ENCODE results near the gene LRRFIP1.
"Not testable (repeated sequence)": the region's sequence is repeated elsewhere in the genome, so short reads cannot be mapped to it uniquely, and the experiment has no call there.

Gene LRRFIP1

GRCh38 chr2:237754626-237755248, 127.3 kb downstream of the LRRFIP1 start:
- no peaks in the 10 kb centered on the region for H3K27me3 ChIP-seq (ENCODE audit: control insufficient read depth in 1 of 2, insufficient read depth in 2 of 2, low read length in 2 of 2)
- H3K27ac ChIP-seq (ENCODE audit: low read depth, low read length): no peak overlapping the region
- H3K9ac ChIP-seq (ENCODE audit: low read length): no peak overlapping the region
- H3K36me3 ChIP-seq (ENCODE audit: insufficient read depth, low read length): peaks cover 77% of the 10 kb centered on the region
- H3K4me3 ChIP-seq (ENCODE audit: low read depth in 1 of 2, low read length in 2 of 2): no peak overlapping the region
- no peaks in the 10 kb centered on the region for H3K4me1 ChIP-seq (ENCODE audit: insufficient read depth, low read length)
- H3K9me3 ChIP-seq (ENCODE audit: low read length): no peaks in the 10 kb centered on the region

GRCh38 chr2:237757616-237758015, 130.2 kb downstream of the LRRFIP1 start:
- Histone ChIP-seq H3K4me3 (ENCODE audit: low read depth in 1 of 2, low read length in 2 of 2) (no peak overlapping the region), H3K9me3 (ENCODE audit: low read length) (no peaks in the 10 kb centered on the region), H3K27me3 (ENCODE audit: control insufficient read depth in 1 of 2, insufficient read depth in 2 of 2, low read length in 2 of 2) (no peaks in the 10 kb centered on the region), H3K4me1 (ENCODE audit: insufficient read depth, low read length) (peaks cover 7% of the 10 kb centered on the region), H3K9ac (ENCODE audit: low read length) (no peak overlapping the region), H3K27ac (ENCODE audit: low read depth, low read length) (no peak overlapping the region), H3K36me3 (ENCODE audit: insufficient read depth, low read length) (peaks cover 89% of the 10 kb centered on the region)

GRCh38 chr2:237758185-237758584, 130.8 kb downstream of the LRRFIP1 start:
- peaks cover 7% of the 10 kb centered on the region for H3K4me1 ChIP-seq (ENCODE audit: insufficient read depth, low read length)
- H3K36me3 ChIP-seq (ENCODE audit: insufficient read depth, low read length): peaks cover 88% of the 10 kb centered on the region
- no peaks in the 10 kb centered on the region for H3K9me3 ChIP-seq (ENCODE audit: low read length)
- H3K27ac ChIP-seq (ENCODE audit: low read depth, low read length): no peak overlapping the region
- H3K27me3 ChIP-seq (ENCODE audit: control insufficient read depth in 1 of 2, insufficient read depth in 2 of 2, low read length in 2 of 2): no peaks in the 10 kb centered on the region
- H3K4me3 ChIP-seq (ENCODE audit: low read depth in 1 of 2, low read length in 2 of 2): no peak overlapping the region
- no peak overlapping the region for H3K9ac ChIP-seq (ENCODE audit: low read length)

GRCh38 chr2:237759176-237759575, 131.8 kb downstream of the LRRFIP1 start:
- peaks cover 7% of the 10 kb centered on the region for H3K4me1 ChIP-seq (ENCODE audit: insufficient read depth, low read length)
- no peak overlapping the region for H3K27ac ChIP-seq (ENCODE audit: low read depth, low read length)
- H3K27me3 ChIP-seq (ENCODE audit: control insufficient read depth in 1 of 2, insufficient read depth in 2 of 2, low read length in 2 of 2): no peaks in the 10 kb centered on the region
- H3K4me3 ChIP-seq (ENCODE audit: low read depth in 1 of 2, low read length in 2 of 2): no peak overlapping the region
- H3K9me3 ChIP-seq (ENCODE audit: low read length): no peaks in the 10 kb centered on the region
- H3K36me3 ChIP-seq (ENCODE audit: insufficient read depth, low read length): peaks cover 87% of the 10 kb centered on the region
- no peak overlapping the region for H3K9ac ChIP-seq (ENCODE audit: low read length)

GRCh38 chr2:237760506-237761502, 133.4 kb downstream of the LRRFIP1 start:
- peaks cover 7% of the 10 kb centered on the region for H3K4me1 ChIP-seq (ENCODE audit: insufficient read depth, low read length)
- H3K27me3 ChIP-seq (ENCODE audit: control insufficient read depth in 1 of 2, insufficient read depth in 2 of 2, low read length in 2 of 2): no peaks in the 10 kb centered on the region
- H3K4me3 ChIP-seq (ENCODE audit: low read depth in 1 of 2, low read length in 2 of 2): no peak overlapping the region
- H3K9ac ChIP-seq (ENCODE audit: low read length): no peak overlapping the region
- peaks cover 74% of the 10 kb centered on the region for H3K36me3 ChIP-seq (ENCODE audit: insufficient read depth, low read length)
- no peaks in the 10 kb centered on the region for H3K9me3 ChIP-seq (ENCODE audit: low read length)
- H3K27ac ChIP-seq (ENCODE audit: low read depth, low read length): no peak overlapping the region

- peaks cover 67% of the 10 kb centered on the region for H3K36me3 ChIP-seq (ENCODE audit: insufficient read depth, low read length)
- not testable (repeated sequence) for H3K27me3 ChIP-seq (ENCODE audit: control insufficient read depth in 1 of 2, insufficient read depth in 2 of 2, low read length in 2 of 2); H3K4me3 ChIP-seq (ENCODE audit: low read depth in 1 of 2, low read length in 2 of 2); H3K4me1 ChIP-seq (ENCODE audit: insufficient read depth, low read length); H3K9ac ChIP-seq (ENCODE audit: low read length); H3K9me3 ChIP-seq (ENCODE audit: low read length); H3K27ac ChIP-seq (ENCODE audit: low read depth, low read length)
Measured at GRCh38 chr2:237762291-237763182, 135.2 kb downstream of the LRRFIP1 start.

GRCh38 chr2:237763812-237764211, 136.4 kb downstream of the LRRFIP1 start:
- H3K27me3 ChIP-seq (ENCODE audit: control insufficient read depth in 1 of 2, insufficient read depth in 2 of 2, low read length in 2 of 2): no peaks in the 10 kb centered on the region
- H3K4me3 ChIP-seq (ENCODE audit: low read depth in 1 of 2, low read length in 2 of 2): no peak overlapping the region
- H3K9ac ChIP-seq (ENCODE audit: low read length): no peak overlapping the region
- H3K4me1 ChIP-seq (ENCODE audit: insufficient read depth, low read length): peaks cover 7% of the 10 kb centered on the region
- H3K36me3 ChIP-seq (ENCODE audit: insufficient read depth, low read length): peaks cover 55% of the 10 kb centered on the region
- H3K9me3 ChIP-seq (ENCODE audit: low read length): no peaks in the 10 kb centered on the region
- no peak overlapping the region for H3K27ac ChIP-seq (ENCODE audit: low read depth, low read length)

- not testable (repeated sequence) for H3K9ac ChIP-seq (ENCODE audit: low read length); H3K4me1 ChIP-seq (ENCODE audit: insufficient read depth, low read length); H3K9me3 ChIP-seq (ENCODE audit: low read length); H3K27me3 ChIP-seq (ENCODE audit: control insufficient read depth in 1 of 2, insufficient read depth in 2 of 2, low read length in 2 of 2); H3K27ac ChIP-seq (ENCODE audit: low read depth, low read length); H3K4me3 ChIP-seq (ENCODE audit: low read depth in 1 of 2, low read length in 2 of 2)
- H3K36me3 ChIP-seq (ENCODE audit: insufficient read depth, low read length): peaks cover 53% of the 10 kb centered on the region
Measured at GRCh38 chr2:237765122-237765521, 137.7 kb downstream of the LRRFIP1 start.

- H3K36me3 ChIP-seq (ENCODE audit: insufficient read depth, low read length): peaks cover 47% of the 10 kb centered on the region
- no peak overlapping the region for H3K27ac ChIP-seq (ENCODE audit: low read depth, low read length)
Measured at GRCh38 chr2:237765875-237766274, 138.5 kb downstream of the LRRFIP1 start.

GRCh38 chr2:237766340-237766739, 139.0 kb downstream of the LRRFIP1 start:
- H3K4me1 ChIP-seq (ENCODE audit: insufficient read depth, low read length): peaks cover under 1% of the 10 kb centered on the region
- no peaks in the 10 kb centered on the region for H3K9me3 ChIP-seq (ENCODE audit: low read length)
- H3K4me3 ChIP-seq (ENCODE audit: low read depth in 1 of 2, low read length in 2 of 2): no peak overlapping the region
- no peak overlapping the region for H3K27ac ChIP-seq (ENCODE audit: low read depth, low read length)
- H3K9ac ChIP-seq (ENCODE audit: low read length): no peak overlapping the region
- H3K36me3 ChIP-seq (ENCODE audit: insufficient read depth, low read length): peaks cover 47% of the 10 kb centered on the region
- H3K27me3 ChIP-seq (ENCODE audit: control insufficient read depth in 1 of 2, insufficient read depth in 2 of 2, low read length in 2 of 2): no peaks in the 10 kb centered on the region

More at GRCh38 chr2:237765875-237766274, 138.5 kb downstream of the LRRFIP1 start:
- no peak overlapping the region for H3K4me3 ChIP-seq (ENCODE audit: low read depth in 1 of 2, low read length in 2 of 2)
- H3K4me1 ChIP-seq (ENCODE audit: insufficient read depth, low read length): peaks cover 5% of the 10 kb centered on the region
- H3K9me3 ChIP-seq (ENCODE audit: low read length): no peaks in the 10 kb centered on the region
- H3K9ac ChIP-seq (ENCODE audit: low read length): no peak overlapping the region
- no peaks in the 10 kb centered on the region for H3K27me3 ChIP-seq (ENCODE audit: control insufficient read depth in 1 of 2, insufficient read depth in 2 of 2, low read length in 2 of 2)

- no peak overlapping the region for H3K4me3 ChIP-seq (ENCODE audit: low read depth in 1 of 2, low read length in 2 of 2)
- no peak overlapping the region for H3K9ac ChIP-seq (ENCODE audit: low read length)
- no peaks in the 10 kb centered on the region for H3K27me3 ChIP-seq (ENCODE audit: control insufficient read depth in 1 of 2, insufficient read depth in 2 of 2, low read length in 2 of 2)
- no peak overlapping the region for H3K27ac ChIP-seq (ENCODE audit: low read depth, low read length)
- H3K4me1 ChIP-seq (ENCODE audit: insufficient read depth, low read length): no peaks in the 10 kb centered on the region
- no peaks in the 10 kb centered on the region for H3K9me3 ChIP-seq (ENCODE audit: low read length)
- peaks cover 55% of the 10 kb centered on the region for H3K36me3 ChIP-seq (ENCODE audit: insufficient read depth, low read length)
Measured at GRCh38 chr2:237772513-237772912, 145.1 kb downstream of the LRRFIP1 start.
